Tibial artery (tissue), 4 donors: Measurements from ENCODE around the gene ANP32D.
"Not testable (repeated sequence)": the region's sequence is repeated elsewhere in the genome, so short reads cannot be mapped to it uniquely, and the experiment has no call there.

Experiments
- DNase-seq, 2 donors: peaks; one replicate each; pipeline ENCODE4 v3.0.0-alpha.2; 2019
- H3K27ac ChIP-seq, 2 donors: fragments of 200-600 bp; sonication (generic) in 1 of 2; 1 replicate in 1 of 2; 2 replicates in 1 of 2; pipeline ENCODE4 v1.5.1; 2018 to 2019; ENCODE audit warnings: mild to moderate bottlenecking in 1 of 2
- H3K27me3 ChIP-seq, 2 donors: fragments of 200-600 bp; sonication (generic) in 1 of 2; one replicate each; pipeline versions ENCODE4 v1.5.1 to v1.6.0; 2016 to 2019
- H3K36me3 ChIP-seq, 3 donors: fragments of 200-600 bp; sonication (generic) in 2 of 3; one replicate each; pipeline ENCODE4 v1.5.1; 2016 to 2019; ENCODE audit warnings: mild to moderate bottlenecking in 2 of 3
- H3K4me1 ChIP-seq, 4 donors: fragments of 200-600 bp; sonication (generic) in 2 of 4; 1 replicate in 3 of 4; 2 replicates in 1 of 4; pipeline ENCODE4 v1.5.1; 2016 to 2019
- H3K4me3 ChIP-seq, 2 donors: fragments of 200-600 bp; sonication (generic) in 1 of 2; 1 replicate in 1 of 2; 2 replicates in 1 of 2; pipeline ENCODE4 v1.5.1; 2018 to 2019; ENCODE audit warnings: mild to moderate bottlenecking in 2 of 2
- H3K9me3 ChIP-seq, 3 donors: fragments of 200-600 bp; sonication (generic) in 1 of 3; one replicate each; pipeline ENCODE4 v1.5.1; 2016 to 2019
- CTCF ChIP-seq, 2 experiments: fragments of 200-600 bp in 1 of 2; fragments of 450-650 bp in 1 of 2; IDR thresholded peaks; one replicate each; pipeline ENCODE4 v1.5.1; 2017 to 2019; ENCODE audit warnings: antibody characterized with exemption in 2 of 2, mild to moderate bottlenecking in 1 of 2, moderate library complexity in 1 of 2
- intact Hi-C: fragments of 100-400 bp; cut with DNase I; formaldehyde crosslinking; loops from one replicate; pipeline ENCODE4 v1.15.0; 2023; ENCODE audit warnings: low total_unique reads

ANP32D gene

GRCh38 chr12:48510111-48510510, 37.8 kb downstream of the ANP32D start:
- DNase-seq, result no peak
- no peak overlapping the region for H3K27ac ChIP-seq
- no peaks in the 10 kb centered on the region for H3K9me3 ChIP-seq
- H3K4me3 ChIP-seq, result no peak overlapping the region
- no peaks in the 10 kb centered on the region for H3K27me3 ChIP-seq
- intact Hi-C loops, result no loop called here
- no peak for TF ChIP-seq CTCF (IDR thresholded peaks at IDR 0.05)
- H3K4me1 ChIP-seq, result no peaks in the 10 kb centered on the region
- H3K36me3 ChIP-seq, result no peaks in the 10 kb centered on the region

- no peak for TF ChIP-seq CTCF (IDR thresholded peaks at IDR 0.05)
- H3K27me3 ChIP-seq, result no peaks in the 10 kb centered on the region
- no peaks in the 10 kb centered on the region for H3K4me1 ChIP-seq
- H3K27ac ChIP-seq, result no peak overlapping the region
- DNase-seq, result no peak
- intact Hi-C loops, result no loop called here
- no peaks in the 10 kb centered on the region for H3K9me3 ChIP-seq
- H3K36me3 ChIP-seq, result no peaks in the 10 kb centered on the region
- H3K4me3 ChIP-seq, result no peak overlapping the region
Observed at GRCh38 chr12:48512855-48513254, 40.5 kb downstream of the ANP32D start.

GRCh38 chr12:48514728-48515127, 42.4 kb downstream of the ANP32D start:
- Histone ChIP-seq H3K9me3 (no peaks in the 10 kb centered on the region), H3K4me3 (no peak overlapping the region), H3K36me3 (no peaks in the 10 kb centered on the region), H3K27me3 (no peaks in the 10 kb centered on the region), H3K27ac (no peak overlapping the region), H3K4me1 (no peaks in the 10 kb centered on the region)
- DNase-seq, result no peak
- intact Hi-C loops, result no loop called here
- TF ChIP-seq CTCF (IDR thresholded peaks at IDR 0.05), result no peak

GRCh38 chr12:48520381-48520780, 48.0 kb downstream of the ANP32D start:
- DNase-seq, H3K27me3 ChIP-seq, H3K27ac ChIP-seq, intact Hi-C loops, H3K4me3 ChIP-seq, H3K9me3 ChIP-seq, H3K4me1 ChIP-seq, H3K36me3 ChIP-seq: not testable (repeated sequence)
